Trophoblast cell (in vitro differentiated cells and primary cell): Measurements from ENCODE around the gene PDGFD.

Experiments used
- DNase-seq, 2 donors: peaks; one replicate each; pipeline ENCODE4 v3.0.0-alpha.2; 2016
- H2AFZ ChIP-seq: 2 replicates; pipeline ENCODE4 v1.6.1; 2013; ENCODE audit warnings: low read length, moderate library complexity, mild to moderate bottlenecking; ENCODE audit not compliant: insufficient read depth, poor library complexity
- H2AK5ac ChIP-seq: 2 replicates; pipeline ENCODE4 v1.6.1; 2013; ENCODE audit warnings: mild to moderate bottlenecking, low read length
- H2BK120ac ChIP-seq: 2 replicates; pipeline ENCODE4 v1.6.1; 2013; ENCODE audit warnings: low read length, mild to moderate bottlenecking, moderate library complexity; ENCODE audit not compliant: insufficient read depth, poor library complexity
- H2BK12ac ChIP-seq: 2 replicates; pipeline ENCODE4 v1.6.1; 2013; ENCODE audit warnings: mild to moderate bottlenecking, low read length, moderate library complexity
- H2BK5ac ChIP-seq: 2 replicates; pipeline ENCODE4 v1.6.1; 2013; ENCODE audit warnings: low read length, low read depth, moderate library complexity, mild to moderate bottlenecking; ENCODE audit not compliant: poor library complexity
- H3K14ac ChIP-seq: 2 replicates; pipeline ENCODE4 v1.6.1; 2013; ENCODE audit warnings: mild to moderate bottlenecking, low read length
- H3K18ac ChIP-seq: 2 replicates; pipeline ENCODE4 v1.6.1; 2013; ENCODE audit warnings: mild to moderate bottlenecking, low read length
- H3K23ac ChIP-seq: 2 replicates; pipeline ENCODE4 v1.6.1; 2013; ENCODE audit warnings: low read length
- H3K27ac ChIP-seq: 2 replicates; pipeline ENCODE4 v1.5.1; 2013; ENCODE audit warnings: low read depth, mild to moderate bottlenecking, inconsistent platforms, low read length, moderate library complexity
- H3K27me3 ChIP-seq: 2 replicates; pipeline ENCODE4 v1.6.1; 2013; ENCODE audit warnings: inconsistent platforms, mild to moderate bottlenecking, low read length, moderate library complexity; ENCODE audit not compliant: insufficient read depth
- H3K36me3 ChIP-seq, 2 experiments: 1 replicate in 1 of 2; 2 replicates in 1 of 2; pipeline ENCODE4 v1.6.1; 2013; ENCODE audit warnings: low read length in 2 of 2, mild to moderate bottlenecking in 2 of 2, moderate library complexity in 1 of 2; ENCODE audit not compliant: insufficient read depth in 2 of 2, control insufficient read depth in 1 of 2
- H3K4ac ChIP-seq: 2 replicates; pipeline ENCODE4 v1.6.1; 2013; ENCODE audit warnings: low read depth, mild to moderate bottlenecking, low read length, moderate library complexity
- H3K4me1 ChIP-seq, 2 experiments: 1 replicate in 1 of 2; 2 replicates in 1 of 2; pipeline ENCODE4 v1.6.1; 2013; ENCODE audit warnings: low read length in 2 of 2, mild to moderate bottlenecking in 2 of 2, moderate library complexity in 1 of 2; ENCODE audit not compliant: insufficient read depth in 2 of 2, control insufficient read depth in 1 of 2
- H3K4me2 ChIP-seq: 2 replicates; pipeline ENCODE4 v1.6.1; 2013; ENCODE audit warnings: inconsistent platforms, mild to moderate bottlenecking, low read length, moderate library complexity
- H3K4me3 ChIP-seq: 2 replicates; pipeline ENCODE4 v1.5.1; 2013; ENCODE audit warnings: mild to moderate bottlenecking, low read depth, low read length, inconsistent platforms
- H3K79me1 ChIP-seq: one replicate; pipeline ENCODE4 v1.6.1; 2013; ENCODE audit warnings: low read length
- H3K79me2 ChIP-seq: 2 replicates; pipeline ENCODE4 v1.6.1; 2013; ENCODE audit warnings: low read length, mild to moderate bottlenecking; ENCODE audit not compliant: control insufficient read depth, insufficient read depth, poor library complexity
- H3K9ac ChIP-seq: 2 replicates; pipeline ENCODE4 v1.6.1; 2013; ENCODE audit warnings: mild to moderate bottlenecking, low read length
- H3K9me3 ChIP-seq: 2 replicates; pipeline ENCODE4 v1.6.1; 2013; ENCODE audit warnings: low read depth, mild to moderate bottlenecking, control low read depth, inconsistent platforms, low read length; ENCODE audit not compliant: insufficient read depth
- H4K12ac ChIP-seq: 2 replicates; pipeline ENCODE4 v1.6.1; 2013; ENCODE audit warnings: low read depth, mild to moderate bottlenecking, low read length, moderate library complexity
- H4K8ac ChIP-seq: 2 replicates; pipeline ENCODE4 v1.6.1; 2013; ENCODE audit warnings: low read depth, mild to moderate bottlenecking, low read length, moderate library complexity
- H4K91ac ChIP-seq: one replicate; pipeline ENCODE4 v1.6.1; 2013; ENCODE audit warnings: low read depth, mild to moderate bottlenecking, low read length, moderate library complexity
- WGBS: extraction: QIAGEN DNeasy Blood & Tissue Kit; methylation state at CpG from one replicate; pipeline ENCODE4 v1.1.7; 2013; ENCODE audit warnings: missing lambda C conversion rate; ENCODE audit not compliant: insufficient read length, insufficient coverage; ENCODE audit errors: extremely low coverage; 5-methylcytosine and 5-hydroxymethylcytosine counted together

PDGFD gene

DNA sequence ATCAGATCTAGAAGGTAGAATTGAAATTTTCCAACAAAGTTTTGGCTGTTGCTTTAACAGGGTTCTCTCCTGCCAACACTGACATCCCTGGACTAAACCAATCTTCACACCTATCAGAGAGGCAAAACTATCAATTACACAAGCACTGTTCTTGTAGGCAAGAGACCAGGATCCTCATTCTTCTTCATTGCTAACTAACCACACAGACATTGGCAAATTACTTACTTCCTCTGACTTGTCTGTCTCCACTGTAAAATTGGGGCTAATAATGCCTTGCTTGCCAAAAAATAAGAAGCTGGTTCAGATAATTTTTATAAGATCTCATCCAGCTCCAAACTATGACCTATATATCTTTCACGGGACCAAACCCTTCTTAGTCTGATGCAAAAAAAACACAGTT is 221.3 kb downstream of the PDGFD start:
- H3K4ac ChIP-seq = no peak overlapping the region
- no peak overlapping the region for H3K9ac ChIP-seq
- H2AFZ ChIP-seq = no peak overlapping the region
- no peak overlapping the region for H2BK120ac ChIP-seq
- no peak overlapping the region for H3K27ac ChIP-seq
- no peak overlapping the region for H3K23ac ChIP-seq
- H4K12ac ChIP-seq = no peak overlapping the region
- no peak overlapping the region for H3K4me2 ChIP-seq
- no peak overlapping the region for H3K18ac ChIP-seq
- H4K8ac ChIP-seq = no peak overlapping the region
- no peak overlapping the region for H2BK12ac ChIP-seq
- H3K79me2 ChIP-seq = no peaks in the 10 kb centered on the region
- no peak overlapping the region for H4K91ac ChIP-seq
- H2AK5ac ChIP-seq = no peak overlapping the region
- no peaks in the 10 kb centered on the region for H3K4me1 ChIP-seq
- H3K14ac ChIP-seq = no peak overlapping the region
- no peaks in the 10 kb centered on the region for H3K27me3 ChIP-seq
- no peaks in the 10 kb centered on the region for H3K79me1 ChIP-seq
- no peaks in the 10 kb centered on the region for H3K9me3 ChIP-seq
- no peaks in the 10 kb centered on the region for H3K36me3 ChIP-seq
- no peak for DNase-seq
- no CpG with 5 or more reads among the region's 1 CpG for WGBS
- H3K4me3 ChIP-seq = no peak overlapping the region
- no peak overlapping the region for H2BK5ac ChIP-seq

DNA sequence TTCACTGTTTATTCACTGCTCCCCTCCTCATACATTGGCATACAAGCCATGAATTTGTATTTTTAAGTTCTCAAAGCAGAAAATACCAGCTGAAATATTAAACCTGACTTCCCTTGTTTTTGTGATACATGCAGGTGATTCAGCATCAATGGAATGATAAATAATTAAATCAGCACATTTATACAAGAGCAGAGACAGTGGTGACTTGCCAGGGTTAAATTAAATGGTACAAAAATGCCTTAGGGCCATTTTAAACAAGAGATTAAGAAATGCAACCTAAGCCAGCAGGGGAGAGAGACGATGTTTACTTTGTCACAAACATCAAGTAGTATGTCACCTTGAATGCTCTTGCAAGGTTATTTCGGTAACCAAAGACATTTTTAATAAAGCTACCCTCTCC is 223.4 kb downstream of the PDGFD start:
- Histone ChIP-seq H2AK5ac (no peak overlapping the region), H3K9ac (no peak overlapping the region), H3K18ac (no peak overlapping the region), H3K4me2 (no peak overlapping the region), H3K14ac (no peak overlapping the region), H3K4ac (no peak overlapping the region), H2BK12ac (no peak overlapping the region), H3K36me3 (no peaks in the 10 kb centered on the region), H3K79me1 (no peaks in the 10 kb centered on the region), H3K27me3 (no peaks in the 10 kb centered on the region), H4K8ac (no peak overlapping the region), H3K4me1 (no peaks in the 10 kb centered on the region), H2BK120ac (no peak overlapping the region), H4K12ac (no peak overlapping the region), H2AFZ (no peak overlapping the region), H3K23ac (no peak overlapping the region), H3K9me3 (no peaks in the 10 kb centered on the region), H3K27ac (no peak overlapping the region), H3K4me3 (no peak overlapping the region), H4K91ac (no peak overlapping the region), H3K79me2 (no peaks in the 10 kb centered on the region), H2BK5ac (no peak overlapping the region)
- DNase-seq = no peak
- WGBS = no CpG with 5 or more reads among the region's 2 CpGs

DNA sequence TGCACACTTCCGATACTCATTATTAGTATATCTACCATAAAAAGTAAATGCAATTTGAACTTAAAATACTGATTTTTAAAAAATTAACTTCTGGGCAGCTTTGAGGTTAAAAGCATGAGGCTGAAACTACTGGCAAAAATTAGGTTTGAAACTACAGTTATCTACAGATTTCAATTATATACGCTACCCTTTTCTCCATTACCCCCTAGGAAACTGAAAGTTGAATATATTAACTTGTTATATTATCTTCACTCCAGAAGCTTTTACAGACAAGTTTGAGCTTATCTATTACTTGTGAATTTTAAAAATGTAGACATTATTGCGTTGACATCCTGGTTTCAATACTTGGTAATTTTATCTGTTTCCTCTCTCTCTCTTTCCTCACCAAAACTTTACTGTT is 224.3 kb downstream of the PDGFD start:
- Histone ChIP-seq H3K9ac (no peak overlapping the region), H3K79me1 (no peaks in the 10 kb centered on the region), H3K79me2 (no peaks in the 10 kb centered on the region), H3K9me3 (no peaks in the 10 kb centered on the region), H4K8ac (no peak overlapping the region), H2AFZ (no peak overlapping the region), H3K4ac (no peak overlapping the region), H2AK5ac (no peak overlapping the region), H3K14ac (no peak overlapping the region), H3K4me1 (no peaks in the 10 kb centered on the region), H3K18ac (no peak overlapping the region), H2BK120ac (no peak overlapping the region), H3K4me2 (no peak overlapping the region), H3K4me3 (no peak overlapping the region), H3K27ac (no peak overlapping the region), H3K23ac (no peak overlapping the region), H3K27me3 (no peaks in the 10 kb centered on the region), H3K36me3 (no peaks in the 10 kb centered on the region), H2BK12ac (no peak overlapping the region), H4K91ac (no peak overlapping the region), H2BK5ac (no peak overlapping the region), H4K12ac (no peak overlapping the region)
- WGBS = no CpG with 5 or more reads among the region's 3 CpGs
- no peak for DNase-seq

DNA sequence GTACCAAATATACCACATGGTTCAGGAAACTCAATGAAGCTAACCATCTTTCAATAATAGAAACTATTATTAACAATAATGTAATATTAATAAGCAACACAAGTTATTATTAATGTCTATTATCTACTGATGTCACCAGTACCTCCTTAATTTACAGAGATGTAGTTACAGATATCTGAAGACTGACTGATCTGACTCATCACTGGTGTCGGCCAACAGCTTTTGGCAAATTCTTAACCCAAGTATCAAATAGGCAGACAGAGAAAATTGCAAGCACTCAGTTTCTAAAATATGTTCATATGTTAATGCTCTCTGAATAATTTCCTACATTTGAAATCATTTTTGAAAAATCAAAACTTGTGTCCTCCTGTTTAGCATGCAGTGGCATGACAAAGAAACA is 227.9 kb downstream of the PDGFD start:
- no CpG with 5 or more reads among the region's 1 CpG for WGBS
- Histone ChIP-seq H2BK120ac (no peak overlapping the region), H3K14ac (no peak overlapping the region), H3K4me1 (no peaks in the 10 kb centered on the region), H2BK12ac (no peak overlapping the region), H2AK5ac (no peak overlapping the region), H2BK5ac (no peak overlapping the region), H3K9me3 (no peaks in the 10 kb centered on the region), H4K12ac (no peak overlapping the region), H4K91ac (no peak overlapping the region), H3K4me2 (no peak overlapping the region), H3K36me3 (no peaks in the 10 kb centered on the region), H3K4me3 (no peak overlapping the region), H2AFZ (no peak overlapping the region), H3K79me1 (no peaks in the 10 kb centered on the region), H3K9ac (no peak overlapping the region), H3K23ac (no peak overlapping the region), H3K27ac (no peak overlapping the region), H3K79me2 (no peaks in the 10 kb centered on the region), H3K4ac (no peak overlapping the region), H3K27me3 (no peaks in the 10 kb centered on the region), H3K18ac (no peak overlapping the region), H4K8ac (no peak overlapping the region)
- DNase-seq = no peak
